Measurements from ENCODE around the gene MAN2A2. TPM values are rescaled to one million over a fixed set of nuclear protein-coding genes. Genes with fewer than 3 reads are reported as not detected.
"Not testable (repeated sequence)": the region's sequence is repeated elsewhere in the genome, so short reads cannot be mapped to it uniquely, and the experiment has no call there.

The MAN2A2 gene
- total RNA-seq, 2 experiments from 2014 or later = 132 to 133 TPM

DNA sequence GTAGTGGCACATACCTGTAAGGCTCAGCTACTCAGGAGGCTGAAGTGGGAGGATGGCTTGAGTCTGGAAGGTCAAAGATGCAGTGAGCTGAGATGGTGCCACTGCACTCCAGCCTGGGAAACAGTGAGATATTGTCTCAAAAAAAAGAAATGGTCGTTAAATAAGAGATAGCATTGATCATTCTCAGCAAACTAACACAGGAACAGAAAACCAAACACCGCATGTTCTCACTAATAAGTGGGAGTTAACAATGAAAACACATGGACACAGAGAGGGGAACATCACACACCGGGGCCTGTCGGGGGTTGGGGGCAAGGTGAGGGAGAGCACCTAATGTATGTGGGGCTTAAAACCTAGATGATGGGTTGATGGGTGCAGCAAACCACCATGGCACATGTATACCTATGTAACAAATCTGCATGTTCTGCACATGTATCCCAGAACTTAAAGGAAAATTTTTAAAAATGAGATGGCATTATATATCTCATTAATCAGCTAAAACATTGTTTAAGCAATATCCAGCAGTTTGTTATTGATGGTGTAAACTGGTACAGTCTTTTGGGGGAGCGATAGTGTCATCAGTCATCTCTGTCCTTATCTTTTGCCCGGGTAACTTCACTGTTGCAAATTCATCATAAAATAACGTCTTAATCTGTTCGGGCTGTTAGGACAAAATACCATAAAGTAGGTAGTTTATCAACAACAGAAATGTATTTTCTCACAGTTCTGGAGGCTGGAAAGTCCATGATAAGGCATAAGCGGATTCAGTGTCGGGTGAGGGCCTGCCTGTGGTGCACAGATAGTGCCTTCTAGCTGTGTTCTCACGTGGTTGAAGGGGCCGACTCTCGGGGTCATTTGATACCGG lies 1.7 kb upstream of the MAN2A2 start:
- Mint-ChIP-seq H3K27me3 (no peaks in the 10 kb centered on the region), H3K9me3 (no peaks in the 10 kb centered on the region), H3K4me3 (peak overlapping the region; percentile 80), H3K27ac (peak overlapping the region; percentile 81), H3K4me1 (peaks cover 40% of the 10 kb centered on the region), H3K36me3 (ENCODE audit: low read depth) (peaks cover 22% of the 10 kb centered on the region)
- CTCF ChIA-PET = interaction anchor here (1.1 to 6.7 kb wide), 11 partner anchors 12 to 302 kb away, joined by 3 to 210 read pairs (median 5); partner anchors contain the start of genes HDDC3, RCCD1 and UNC45A
- DNase-seq = no peak
- POLR2A ChIA-PET = interaction anchor here (0.7 to 7.1 kb wide), 10 partner anchors 9 to 184 kb away, joined by 3 to 211 read pairs (median 3); partner anchors contain the start of genes BLM, HDDC3, RCCD1 and UNC45A

GRCh38 chr15:90902040-90902839 lies 862 bp upstream of the MAN2A2 start:
- H3K4me1 Mint-ChIP-seq = peaks cover 40% of the 10 kb centered on the region
- peak overlapping the region; percentile 80 for H3K4me3 Mint-ChIP-seq
- peak overlapping the region; percentile 81 for H3K27ac Mint-ChIP-seq
- POLR2A ChIA-PET = interaction anchor here (0.5 to 7.1 kb wide), 35 partner anchors 8 to 527 kb away, joined by 3 to 211 read pairs (median 4); partner anchors contain the start of genes BLM, HDDC3, RCCD1 and UNC45A
- no peaks in the 10 kb centered on the region for H3K9me3 Mint-ChIP-seq
- peaks cover 29% of the 10 kb centered on the region for H3K36me3 Mint-ChIP-seq (ENCODE audit: low read depth)
- no peaks in the 10 kb centered on the region for H3K27me3 Mint-ChIP-seq
- DNase-seq = peak; percentile 77
- CTCF ChIA-PET = interaction anchor here (0.6 to 6.7 kb wide), 28 partner anchors 13 to 582 kb away, joined by 3 to 210 read pairs (median 3); partner anchors contain the start of genes HDDC3, RCCD1 and UNC45A

DNA sequence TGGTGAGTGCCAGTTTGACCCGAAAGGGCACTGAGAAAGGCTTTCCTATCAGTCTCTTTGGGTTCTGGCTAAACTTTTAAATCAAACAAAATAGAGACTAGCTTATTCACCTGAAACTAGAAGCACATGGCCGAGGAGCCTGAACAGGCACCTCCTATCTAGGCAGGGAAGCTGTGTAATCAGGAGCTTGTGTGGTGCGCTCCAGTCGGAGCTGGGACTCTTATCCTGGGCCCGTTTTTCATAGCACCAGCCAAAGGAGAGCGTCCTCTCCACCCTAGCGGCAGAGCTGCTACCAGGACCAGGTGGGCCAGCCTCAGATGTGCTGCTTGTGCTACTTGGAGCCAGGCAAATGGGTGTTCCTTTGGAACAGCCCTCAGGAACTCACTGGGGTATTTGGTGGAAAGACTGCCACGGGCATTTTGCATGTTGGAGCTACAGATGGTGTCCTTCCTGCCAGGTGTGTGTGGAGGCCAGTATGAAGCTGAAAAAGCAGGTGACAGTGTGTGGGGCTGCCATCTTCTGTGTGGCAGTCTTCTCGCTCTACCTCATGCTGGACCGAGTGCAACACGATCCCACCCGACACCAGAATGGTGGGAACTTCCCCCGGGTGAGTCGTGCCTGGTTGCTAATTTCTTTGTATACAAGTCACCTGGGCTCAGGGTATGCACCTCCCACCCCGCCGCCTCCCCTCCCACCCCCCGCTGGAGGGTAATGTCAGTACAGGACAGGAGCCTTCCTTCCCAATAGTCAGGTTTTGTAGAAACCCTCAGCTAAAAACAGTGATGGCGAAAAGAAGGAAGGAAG lies 833 bp downstream of the MAN2A2 start:
- POLR2A ChIA-PET = interaction anchor here (0.6 to 7.1 kb wide), 28 partner anchors 8 to 670 kb away, joined by 3 to 211 read pairs (median 6); partner anchors contain the start of genes BLM, CIB1, GDPGP1 and HDDC3
- CTCF ChIA-PET = interaction anchor here (0.6 to 6.7 kb wide), 15 partner anchors 15 to 516 kb away, joined by 3 to 210 read pairs (median 4); partner anchors contain the start of genes BLM, HDDC3, RCCD1 and UNC45A
- H3K27ac Mint-ChIP-seq = peak overlapping the region; percentile 82
- H3K4me1 Mint-ChIP-seq = peaks cover 40% of the 10 kb centered on the region
- no peaks in the 10 kb centered on the region for H3K9me3 Mint-ChIP-seq
- H3K27me3 Mint-ChIP-seq = no peaks in the 10 kb centered on the region
- peak overlapping the region; percentile 78 for H3K4me3 Mint-ChIP-seq
- peaks cover 42% of the 10 kb centered on the region for H3K36me3 Mint-ChIP-seq (ENCODE audit: low read depth)
- DNase-seq = no peak

DNA sequence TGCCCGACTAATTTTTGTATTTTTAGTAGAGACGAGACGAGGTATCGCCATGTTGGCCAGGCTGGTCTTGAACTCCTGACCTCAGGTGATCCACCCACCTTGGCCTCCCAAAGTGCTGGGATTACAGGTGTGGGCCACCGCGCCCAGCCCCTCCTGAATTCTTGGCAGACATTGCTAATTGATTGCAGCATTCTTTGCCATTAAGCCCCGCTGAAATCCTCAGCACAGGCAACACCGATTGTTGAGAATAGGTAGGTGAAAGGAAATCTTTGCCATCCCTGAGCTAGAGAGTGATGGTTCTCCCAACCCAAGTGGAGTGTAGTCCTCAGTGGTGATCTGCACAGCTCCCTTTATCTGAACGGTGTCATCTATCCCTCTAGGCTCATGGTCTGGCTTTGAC lies 1.6 kb downstream of the MAN2A2 start:
- Mint-ChIP-seq H3K27ac (no peak overlapping the region), H3K27me3 (no peaks in the 10 kb centered on the region), H3K4me1 (peaks cover 40% of the 10 kb centered on the region), H3K36me3 (ENCODE audit: low read depth) (peaks cover 42% of the 10 kb centered on the region), H3K4me3 (no peak overlapping the region), H3K9me3 (no peaks in the 10 kb centered on the region)
- no peak for DNase-seq
- POLR2A ChIA-PET = interaction anchor here (1.2 to 7.1 kb wide), 7 partner anchors 9 to 187 kb away, joined by 4 to 211 read pairs (median 17); partner anchors contain the start of genes HDDC3 and UNC45A
- CTCF ChIA-PET = interaction anchor here (0.9 to 6.7 kb wide), 3 partner anchors 14 to 145 kb away, joined by 3 to 210 read pairs (median 3); partner anchors contain the start of genes HDDC3 and UNC45A

GRCh38 chr15:90905306-90906180 lies 2.4 kb downstream of the MAN2A2 start:
- CTCF ChIA-PET = interaction anchor here (6.7 kb wide), 1 partner anchor 27 kb away, joined by 210 read pairs; the partner anchor contains the start of genes HDDC3 and UNC45A
- Mint-ChIP-seq H3K27me3 (no peaks in the 10 kb centered on the region), H3K27ac (no peak overlapping the region), H3K36me3 (ENCODE audit: low read depth) (peaks cover 50% of the 10 kb centered on the region), H3K9me3 (no peaks in the 10 kb centered on the region), H3K4me1 (peaks cover 38% of the 10 kb centered on the region), H3K4me3 (no peak overlapping the region)
- POLR2A ChIA-PET = interaction anchor here (1.5 to 7.1 kb wide), 4 partner anchors 8 to 32 kb away, joined by 5 to 211 read pairs (median 18); partner anchors contain the start of genes HDDC3 and UNC45A
- no peak for DNase-seq

- Mint-ChIP-seq H3K9me3 (no peaks in the 10 kb centered on the region), H3K27ac (no peak overlapping the region), H3K4me3 (no peak overlapping the region), H3K27me3 (no peaks in the 10 kb centered on the region), H3K4me1 (peaks cover 34% of the 10 kb centered on the region), H3K36me3 (ENCODE audit: low read depth) (peaks cover 57% of the 10 kb centered on the region)
- DNase-seq = no peak
- ChIA-PET POLR2A (interaction anchor here (1.2 to 7.1 kb wide), 2 partner anchors 17 to 26 kb away, joined by 3 to 211 read pairs; partner anchors contain the start of genes HDDC3 and UNC45A), CTCF (interaction anchor here (1.2 to 6.7 kb wide), 2 partner anchors 26 to 346 kb away, joined by 3 to 210 read pairs; partner anchors contain the start of genes HDDC3 and UNC45A)
Observed at GRCh38 chr15:90906181-90906849, 3.2 kb downstream of the MAN2A2 start.

DNA sequence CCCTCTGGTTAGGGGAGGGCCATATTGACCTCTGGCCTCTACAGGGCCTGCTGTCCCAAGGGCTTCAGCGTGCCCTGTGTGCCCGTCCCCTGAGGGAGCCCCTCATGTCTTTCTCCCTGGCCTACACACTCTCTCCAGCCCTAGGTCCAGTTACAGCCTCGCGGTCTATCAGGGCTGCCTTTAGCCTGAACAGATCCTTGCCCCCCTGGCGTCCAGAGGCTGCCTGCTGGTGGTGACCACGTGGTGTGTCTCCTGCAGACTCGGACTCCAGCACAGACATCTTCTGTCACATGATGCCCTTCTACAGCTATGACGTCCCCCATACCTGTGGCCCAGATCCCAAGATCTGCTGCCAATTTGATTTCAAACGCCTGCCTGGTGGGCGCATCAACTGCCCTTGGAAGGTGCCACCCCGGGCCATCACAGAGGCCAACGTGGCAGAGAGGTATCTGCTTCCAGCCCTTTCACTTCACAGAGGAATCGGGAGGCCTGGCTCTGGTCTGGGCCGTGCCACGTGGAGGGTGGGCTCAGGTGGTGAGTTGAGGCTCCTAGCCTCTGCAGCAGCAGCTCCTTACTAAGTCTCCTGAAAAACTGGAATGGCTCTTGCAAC lies 4.1 kb downstream of the MAN2A2 start:
- H3K36me3 Mint-ChIP-seq (ENCODE audit: low read depth) = peaks cover 59% of the 10 kb centered on the region

DNA sequence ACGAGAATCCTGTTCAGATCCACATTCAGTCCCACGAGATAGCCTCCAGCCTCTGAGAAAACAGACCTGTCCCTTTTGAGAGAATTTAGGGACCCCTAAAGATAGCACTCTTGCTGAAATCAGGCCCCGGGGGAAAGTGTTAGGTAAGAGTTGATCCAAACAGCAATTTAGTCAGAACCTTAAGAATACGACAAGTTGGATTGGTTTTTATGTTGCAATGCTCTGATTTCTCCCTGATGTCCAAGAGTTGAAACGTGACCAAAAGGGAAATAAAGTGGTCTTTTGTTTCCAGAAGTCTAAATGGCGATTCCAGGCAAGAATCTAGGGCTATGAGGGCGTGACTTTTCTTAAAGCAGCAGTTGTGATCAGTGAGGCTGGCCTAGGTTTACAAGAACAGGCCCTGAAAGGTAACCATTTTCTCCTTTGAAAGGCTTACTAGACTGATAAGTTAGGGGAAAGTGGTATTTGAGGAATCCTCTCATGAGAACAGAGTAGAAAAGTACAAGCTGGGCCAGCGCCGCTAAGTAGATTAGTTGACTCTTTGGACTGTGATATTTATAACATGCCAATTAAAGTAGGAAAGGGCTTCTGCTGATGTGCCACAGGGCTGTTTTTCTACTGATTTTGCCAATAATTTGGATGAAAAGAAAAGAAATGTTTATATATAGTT lies 4.9 kb downstream of the MAN2A2 start:
- no peak for DNase-seq
- ChIA-PET CTCF (no interaction called here), POLR2A (no interaction called here)
- Mint-ChIP-seq H3K4me1 (peaks cover 25% of the 10 kb centered on the region), H3K27ac (no peak overlapping the region), H3K4me3 (no peak overlapping the region), H3K27me3 (no peaks in the 10 kb centered on the region), H3K9me3 (no peaks in the 10 kb centered on the region), H3K36me3 (ENCODE audit: low read depth) (peaks cover 65% of the 10 kb centered on the region)

More for the DNA sequence above, 4.1 kb downstream of the MAN2A2 start:
- Mint-ChIP-seq H3K27me3 (no peaks in the 10 kb centered on the region), H3K27ac (no peak overlapping the region), H3K9me3 (no peaks in the 10 kb centered on the region), H3K4me3 (no peak overlapping the region), H3K4me1 (peaks cover 26% of the 10 kb centered on the region)
- ChIA-PET CTCF (interaction anchor here (1.2 kb wide), 1 partner anchor 347 kb away, joined by 3 read pairs; no protein-coding TSS in a partner anchor), POLR2A (interaction anchor here (1.2 kb wide), 1 partner anchor 17 kb away, joined by 3 read pairs; no protein-coding TSS in a partner anchor)
- no peak for DNase-seq

GRCh38 chr15:90909449-90909848 lies 6.3 kb downstream of the MAN2A2 start:
- DNase-seq, H3K27me3 Mint-ChIP-seq, CTCF ChIA-PET, H3K27ac Mint-ChIP-seq, H3K4me3 Mint-ChIP-seq, POLR2A ChIA-PET, H3K9me3 Mint-ChIP-seq: not testable (repeated sequence)
- peaks cover 16% of the 10 kb centered on the region for H3K4me1 Mint-ChIP-seq
- peaks cover 78% of the 10 kb centered on the region for H3K36me3 Mint-ChIP-seq (ENCODE audit: low read depth)

DNA sequence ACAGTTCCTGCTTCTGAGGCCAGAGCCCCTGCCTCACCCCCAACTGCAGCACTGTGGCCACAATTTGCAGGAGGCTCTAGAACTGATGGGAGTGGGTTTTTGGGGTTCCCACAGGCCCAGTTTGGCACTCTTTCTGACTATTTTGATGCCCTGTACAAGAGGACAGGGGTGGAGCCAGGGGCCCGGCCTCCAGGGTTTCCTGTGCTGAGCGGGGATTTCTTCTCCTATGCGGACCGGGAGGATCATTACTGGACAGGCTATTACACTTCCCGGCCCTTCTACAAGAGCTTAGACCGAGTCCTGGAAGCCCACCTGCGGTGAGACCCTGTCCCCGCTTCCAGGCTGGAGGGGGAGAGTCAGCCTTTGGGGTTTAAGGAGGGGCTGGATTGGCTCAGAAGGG lies 6.9 kb downstream of the MAN2A2 start:
- CTCF ChIA-PET = no interaction called here

More for the DNA sequence above, 6.9 kb downstream of the MAN2A2 start:
- no peak for DNase-seq
- Mint-ChIP-seq H3K36me3 (ENCODE audit: low read depth) (peaks cover 80% of the 10 kb centered on the region), H3K9me3 (no peaks in the 10 kb centered on the region), H3K27ac (no peak overlapping the region), H3K4me3 (no peak overlapping the region), H3K27me3 (no peaks in the 10 kb centered on the region), H3K4me1 (peaks cover 11% of the 10 kb centered on the region)
- POLR2A ChIA-PET = interaction anchor here (1.4 kb wide), 1 partner anchor 13 kb away, joined by 4 read pairs; no protein-coding TSS in a partner anchor

All from activated CD4-positive, alpha-beta memory T cell treated with anti-CD3 and anti-CD28 coated beads, Interleukin-2, amount 10 ng/mL, durations not matched to agents 7 days and 5 days (primary cell).